Measurements from ENCODE around the gene ZNF410.

GRCh38 chr14:73924337-73924736 lies 37.7 kb downstream of the ZNF410 start:
- TF ChIP-seq POLR2A (IDR thresholded peaks at IDR 0.05; ENCODE audit: low read length) (no peak), GATA1 (IDR thresholded peaks at IDR 0.05; ENCODE audit: low read depth, low read length) (no peak)

Measured in erythroblast (primary cell).